Stimulated activated CD8-positive, alpha-beta memory T cell treated with anti-CD3 and anti-CD28 coated beads, Interleukin-4, amount 100 ng/mL, for 24 hours (primary cell): ENCODE results near the gene LIN7C.
"Not testable (repeated sequence)": the region's sequence is repeated elsewhere in the genome, so short reads cannot be mapped to it uniquely, and the experiment has no call there.

Experiments used
- DNase-seq: peaks from one replicate; pipeline ENCODE4 v3.0.0-alpha.2; 2020; ENCODE audit warnings: low read depth

LIN7C gene

DNA sequence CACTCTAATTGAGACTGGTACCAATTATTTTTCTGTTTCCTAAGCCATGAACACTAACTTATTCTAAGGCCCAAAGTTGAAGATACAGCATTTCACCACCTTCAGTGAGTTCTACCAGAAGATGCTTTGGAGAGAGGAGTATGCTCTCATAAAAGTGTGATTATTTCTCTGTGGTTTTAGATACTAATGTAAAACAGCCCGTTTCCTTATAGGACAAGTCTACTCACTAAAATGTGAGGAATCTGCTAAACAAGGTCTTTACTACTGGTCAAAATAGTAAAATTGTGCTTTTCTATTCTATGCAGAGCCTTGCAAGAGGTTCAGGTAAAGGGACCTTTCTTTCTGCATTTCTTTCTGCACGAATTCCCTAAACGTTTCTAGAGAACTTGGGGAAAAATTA, 36.4 kb downstream of the LIN7C start:
- DNase-seq, result no peak

GRCh38 chr11:27468995-27469695, 37.4 kb downstream of the LIN7C start:
- DNase-seq, result no peak

GRCh38 chr11:27468209-27468994, 38.2 kb downstream of the LIN7C start:
- DNase-seq, result no peak

- no peak for DNase-seq
Measured at GRCh38 chr11:27467181-27467913, 39.2 kb downstream of the LIN7C start.

GRCh38 chr11:27466363-27466762, 40.2 kb downstream of the LIN7C start:
- no peak for DNase-seq

DNA sequence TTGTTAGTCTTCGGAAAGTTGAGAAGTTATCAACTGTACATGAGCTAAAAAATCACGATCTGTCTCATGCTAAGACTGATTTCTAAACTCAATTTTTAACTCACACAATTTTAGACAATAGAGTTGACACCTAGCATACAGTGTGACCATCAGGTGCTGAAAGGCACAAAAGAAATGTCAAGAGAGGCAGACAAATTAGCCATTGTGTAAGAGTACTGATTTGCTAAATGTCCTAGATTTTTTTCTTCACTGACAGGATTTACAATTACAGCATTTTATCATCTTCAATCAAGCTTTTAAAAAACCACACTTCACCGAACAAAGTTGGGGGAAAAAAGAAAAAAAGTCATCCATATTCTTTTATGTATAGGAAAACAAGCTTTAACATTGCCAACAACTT, 40.9 kb downstream of the LIN7C start:
- no peak for DNase-seq

- DNase-seq, result no peak
Measured at GRCh38 chr11:27464909-27465308, 41.7 kb downstream of the LIN7C start.

GRCh38 chr11:27464289-27464696, 42.3 kb downstream of the LIN7C start:
- no peak for DNase-seq

DNA sequence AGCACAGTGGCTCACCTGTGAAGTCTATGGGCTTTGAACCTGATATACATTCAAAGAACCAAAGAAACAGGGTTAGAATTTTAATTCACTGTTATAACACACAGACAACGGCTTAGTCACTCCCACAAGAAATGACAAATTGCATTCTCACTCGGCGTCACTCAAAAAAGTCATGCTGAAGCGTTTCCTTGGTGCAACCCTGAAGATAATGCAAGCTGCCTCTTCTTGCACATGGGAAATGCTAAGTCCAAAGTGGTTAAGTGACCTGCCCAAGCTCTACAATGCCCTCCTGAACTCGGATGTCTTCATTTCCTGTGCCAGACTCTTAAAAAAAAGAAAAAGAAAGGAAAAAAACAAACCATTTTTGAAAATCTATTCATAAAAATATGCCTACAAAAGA, 44.0 kb downstream of the LIN7C start:
- DNase-seq, result no peak

DNA sequence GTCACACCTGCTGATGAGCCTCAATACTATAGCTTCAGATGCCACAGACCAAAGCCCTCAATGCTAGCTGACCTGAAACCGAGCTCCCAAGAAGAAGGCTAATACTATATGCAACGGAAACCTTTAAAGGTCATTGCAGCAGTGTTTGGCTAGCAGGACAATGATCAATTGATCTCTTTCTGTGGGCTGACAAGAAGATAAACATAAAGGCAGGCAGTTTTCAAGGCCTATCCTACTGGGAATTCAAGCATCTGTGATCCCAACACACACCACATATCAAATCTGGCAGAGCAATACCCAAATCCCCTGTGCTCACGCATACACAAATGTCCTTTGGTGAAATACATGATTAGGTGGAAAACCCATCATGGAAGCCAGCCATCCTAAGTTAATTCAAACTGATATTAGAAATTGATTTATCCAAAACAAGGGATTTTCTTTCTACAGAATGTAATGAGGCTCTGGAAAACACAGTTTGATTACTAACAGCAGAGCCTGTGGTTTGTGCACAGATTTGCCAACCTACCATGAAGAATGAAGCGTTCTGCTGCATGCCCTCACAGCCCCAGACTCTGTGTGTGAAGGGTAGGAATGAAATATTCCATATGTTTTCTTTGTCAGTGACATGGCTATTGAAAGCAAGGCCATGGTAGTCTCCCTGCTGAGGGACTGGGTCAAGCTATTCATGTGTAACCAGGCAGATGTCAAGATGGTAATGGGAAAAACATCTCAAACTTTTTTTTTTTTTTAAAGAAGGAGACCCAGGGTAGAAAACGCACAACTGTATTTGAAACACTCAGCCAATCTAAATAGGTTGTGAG, 46.2 kb downstream of the LIN7C start:
- no peak for DNase-seq

GRCh38 chr11:27459191-27459590, 47.4 kb downstream of the LIN7C start:
- DNase-seq, result no peak

DNA sequence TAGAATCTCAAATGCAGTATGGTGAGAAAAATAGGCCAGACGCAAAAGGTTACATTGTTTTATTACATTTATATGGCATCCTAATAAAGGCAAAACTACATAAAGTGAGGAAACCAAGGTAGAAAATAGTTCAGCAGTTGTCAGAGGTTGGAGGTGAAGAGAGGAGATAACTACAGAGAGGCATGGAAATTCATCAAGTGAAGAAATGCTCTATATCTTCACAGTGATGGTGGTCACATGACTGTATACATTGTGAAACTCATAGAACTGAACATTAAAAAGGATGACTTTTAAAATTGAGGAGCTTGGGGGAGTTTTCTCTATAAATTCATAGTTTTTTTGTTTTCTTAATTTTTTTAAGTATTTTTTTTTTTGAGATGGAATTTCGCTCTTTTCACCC, 48.4 kb downstream of the LIN7C start:
- DNase-seq, result no peak

DNA sequence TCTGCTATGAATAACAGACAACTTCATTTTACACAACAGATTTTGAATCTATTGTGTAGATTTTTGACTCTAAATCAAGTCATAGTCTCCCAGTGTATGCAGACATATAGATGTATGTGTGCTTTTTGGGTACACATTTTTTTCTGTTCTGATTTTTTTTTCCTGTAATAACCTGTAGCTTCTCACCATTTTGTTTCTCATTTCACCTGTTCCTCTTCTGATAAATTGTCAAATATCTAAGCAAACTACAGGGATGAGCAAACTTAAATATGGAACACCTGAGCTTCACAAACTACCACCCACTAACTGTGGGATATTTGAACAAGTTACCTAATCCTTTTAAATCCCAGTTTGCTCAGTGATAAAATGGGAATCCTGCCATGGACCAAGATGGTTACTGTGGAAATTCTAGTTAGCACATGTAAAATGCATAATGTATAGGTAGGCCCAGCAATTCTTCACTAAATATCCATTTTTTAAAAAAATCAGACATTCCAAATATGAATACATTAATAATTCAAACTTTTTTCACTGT, 49.7 kb downstream of the LIN7C start:
- no peak for DNase-seq

GRCh38 chr11:27456140-27456794, 50.3 kb downstream of the LIN7C start:
- no peak for DNase-seq

GRCh38 chr11:27455667-27456066, 50.9 kb downstream of the LIN7C start:
- DNase-seq, result no peak

DNA sequence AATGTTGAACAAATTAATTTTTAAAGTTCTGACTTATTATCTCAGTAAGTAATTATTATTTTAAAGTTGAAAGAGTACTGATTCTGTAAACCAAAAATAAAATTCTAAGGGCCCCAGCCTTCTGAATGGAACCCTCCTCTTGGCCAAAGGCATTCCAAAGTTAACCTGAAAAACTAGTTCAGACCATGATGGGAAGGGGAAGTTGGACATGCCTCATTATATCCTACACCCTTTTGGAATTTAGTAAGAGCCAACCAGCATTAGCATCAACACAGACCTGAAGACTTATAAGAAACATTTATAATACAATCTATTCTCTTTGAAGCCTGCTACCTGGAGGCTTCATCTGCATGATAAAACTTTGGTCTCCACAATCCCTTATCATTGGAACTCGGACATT, 52.9 kb downstream of the LIN7C start:
- no peak for DNase-seq

- DNase-seq, result no peak
Measured at GRCh38 chr11:27452147-27452546, 54.4 kb downstream of the LIN7C start.

DNA sequence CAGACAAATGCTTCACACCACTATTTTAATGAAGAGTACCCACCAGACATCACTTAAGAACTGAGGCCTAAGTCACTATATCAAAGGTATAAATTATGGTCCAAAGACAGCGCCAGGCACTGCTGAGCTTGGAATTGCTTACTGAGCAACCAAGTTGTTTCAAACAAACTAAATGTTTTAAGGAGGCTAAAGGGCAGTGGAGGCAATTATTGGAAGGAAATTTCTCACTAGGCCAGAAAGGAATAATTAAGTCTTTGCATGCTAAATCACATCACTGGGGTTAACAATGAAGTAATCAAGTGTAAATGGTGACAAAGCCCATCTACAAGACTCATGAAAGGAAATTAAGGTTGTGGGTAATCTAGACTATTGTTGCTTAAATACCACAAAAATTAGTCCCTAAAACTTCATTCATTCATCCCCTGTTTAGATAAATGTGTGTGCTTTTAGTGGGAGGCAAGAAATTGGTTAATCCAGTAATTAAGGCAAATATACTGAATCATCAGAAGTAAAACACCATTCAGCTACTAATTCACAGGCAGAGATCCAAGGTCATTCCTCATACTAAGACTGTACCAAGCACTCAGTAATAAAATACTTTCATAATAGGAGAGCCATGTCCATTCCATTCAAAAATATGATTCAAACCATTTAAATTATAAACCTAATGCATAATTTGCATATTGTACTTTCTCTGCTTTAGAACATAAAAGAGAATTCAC, 55.2 kb downstream of the LIN7C start:
- DNase-seq, result no peak

DNA sequence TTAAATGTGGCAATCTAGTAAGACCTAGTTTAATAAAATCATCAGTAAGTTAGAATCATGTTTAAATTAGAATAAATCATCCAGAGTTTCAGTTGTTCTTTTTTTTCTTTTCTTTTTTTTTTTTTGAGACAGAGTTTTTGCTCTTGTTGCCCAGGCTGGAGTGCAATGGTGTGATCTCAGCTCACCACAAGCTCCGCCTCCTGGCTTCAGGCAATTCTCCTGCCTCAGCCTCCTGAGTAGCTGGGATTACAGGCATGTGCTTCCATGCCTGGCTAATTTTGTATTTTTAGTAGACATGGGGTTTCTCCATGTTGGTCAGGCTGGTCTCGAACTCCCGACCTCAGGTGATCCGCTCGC, 58.4 kb downstream of the LIN7C start:
- DNase-seq, result not testable (repeated sequence)

- DNase-seq, result no peak
Measured at GRCh38 chr11:27447288-27448183, 59.0 kb downstream of the LIN7C start.
